ENCODE data around the gene FGD5. TPM values are rescaled to one million over a fixed set of nuclear protein-coding genes. Genes with fewer than 3 reads are reported as not detected.

FGD5 gene, protein sequence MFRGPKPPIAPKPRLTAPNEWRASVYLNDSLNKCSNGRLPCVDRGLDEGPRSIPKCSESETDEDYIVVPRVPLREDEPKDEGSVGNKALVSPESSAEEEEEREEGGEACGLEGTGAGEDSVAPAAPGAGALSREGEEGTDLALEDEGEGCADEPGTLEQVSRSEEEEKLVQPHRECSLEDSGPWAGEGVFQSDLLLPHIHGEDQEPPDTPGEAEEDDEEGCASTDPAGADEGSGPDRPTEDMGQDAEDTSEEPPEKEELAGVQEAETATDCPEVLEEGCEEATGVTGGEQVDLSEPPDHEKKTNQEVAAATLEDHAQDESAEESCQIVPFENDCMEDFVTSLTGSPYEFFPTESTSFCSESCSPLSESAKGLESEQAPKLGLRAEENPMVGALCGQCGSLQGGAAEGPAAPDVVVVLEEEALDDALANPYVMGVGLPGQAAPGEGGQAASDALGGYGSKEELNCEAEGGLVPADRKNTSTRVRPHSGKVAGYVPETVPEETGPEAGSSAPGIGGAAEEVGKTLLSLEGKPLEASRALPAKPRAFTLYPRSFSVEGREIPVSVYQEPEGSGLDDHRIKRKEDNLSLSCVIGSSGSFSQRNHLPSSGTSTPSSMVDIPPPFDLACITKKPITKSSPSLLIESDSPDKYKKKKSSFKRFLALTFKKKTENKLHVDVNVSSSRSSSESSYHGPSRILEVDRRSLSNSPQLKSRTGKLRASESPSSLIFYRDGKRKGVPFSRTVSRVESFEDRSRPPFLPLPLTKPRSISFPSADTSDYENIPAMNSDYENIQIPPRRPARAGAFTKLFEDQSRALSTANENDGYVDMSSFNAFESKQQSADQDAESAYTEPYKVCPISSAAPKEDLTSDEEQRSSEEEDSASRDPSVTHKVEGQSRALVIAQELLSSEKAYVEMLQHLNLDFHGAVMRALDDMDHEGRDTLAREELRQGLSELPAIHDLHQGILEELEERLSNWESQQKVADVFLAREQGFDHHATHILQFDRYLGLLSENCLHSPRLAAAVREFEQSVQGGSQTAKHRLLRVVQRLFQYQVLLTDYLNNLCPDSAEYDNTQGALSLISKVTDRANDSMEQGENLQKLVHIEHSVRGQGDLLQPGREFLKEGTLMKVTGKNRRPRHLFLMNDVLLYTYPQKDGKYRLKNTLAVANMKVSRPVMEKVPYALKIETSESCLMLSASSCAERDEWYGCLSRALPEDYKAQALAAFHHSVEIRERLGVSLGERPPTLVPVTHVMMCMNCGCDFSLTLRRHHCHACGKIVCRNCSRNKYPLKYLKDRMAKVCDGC (N-terminal part only)
- total RNA-seq (2022; extraction: Qiagen RNA extraction) = 0.04 to 0.07 TPM in 2 of 5 replicates, not detected in the others

DNA sequence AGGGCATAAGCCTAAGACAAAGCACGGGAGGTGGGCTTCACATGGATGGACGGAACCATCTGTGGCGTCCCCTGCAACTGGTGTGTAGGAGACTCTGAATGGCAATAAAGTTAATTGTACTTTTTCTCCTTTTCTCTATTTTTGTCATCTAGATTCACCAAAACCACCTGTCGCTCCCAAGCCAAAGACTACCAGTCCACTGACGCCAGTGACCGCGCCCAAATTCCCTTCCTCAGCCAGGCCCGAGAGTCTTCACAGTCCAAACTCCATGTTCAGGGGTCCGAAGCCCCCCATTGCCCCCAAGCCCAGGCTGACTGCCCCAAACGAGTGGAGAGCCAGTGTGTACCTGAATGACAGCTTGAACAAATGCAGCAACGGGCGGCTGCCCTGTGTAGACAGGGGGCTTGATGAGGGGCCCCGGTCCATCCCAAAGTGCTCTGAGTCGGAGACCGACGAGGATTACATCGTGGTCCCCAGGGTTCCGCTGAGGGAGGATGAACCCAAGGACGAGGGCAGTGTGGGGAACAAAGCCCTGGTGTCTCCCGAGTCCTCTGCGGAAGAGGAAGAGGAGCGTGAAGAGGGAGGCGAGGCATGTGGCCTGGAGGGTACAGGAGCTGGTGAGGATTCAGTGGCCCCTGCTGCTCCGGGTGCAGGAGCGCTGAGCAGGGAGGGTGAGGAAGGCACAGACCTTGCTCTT lies at the start of gene FGD5:
Gene FGD5 (plus strand): TSS at position 159 of the 697 bp plus-strand sequence. CDS start 110 bp downstream, at position 269.

DNA sequence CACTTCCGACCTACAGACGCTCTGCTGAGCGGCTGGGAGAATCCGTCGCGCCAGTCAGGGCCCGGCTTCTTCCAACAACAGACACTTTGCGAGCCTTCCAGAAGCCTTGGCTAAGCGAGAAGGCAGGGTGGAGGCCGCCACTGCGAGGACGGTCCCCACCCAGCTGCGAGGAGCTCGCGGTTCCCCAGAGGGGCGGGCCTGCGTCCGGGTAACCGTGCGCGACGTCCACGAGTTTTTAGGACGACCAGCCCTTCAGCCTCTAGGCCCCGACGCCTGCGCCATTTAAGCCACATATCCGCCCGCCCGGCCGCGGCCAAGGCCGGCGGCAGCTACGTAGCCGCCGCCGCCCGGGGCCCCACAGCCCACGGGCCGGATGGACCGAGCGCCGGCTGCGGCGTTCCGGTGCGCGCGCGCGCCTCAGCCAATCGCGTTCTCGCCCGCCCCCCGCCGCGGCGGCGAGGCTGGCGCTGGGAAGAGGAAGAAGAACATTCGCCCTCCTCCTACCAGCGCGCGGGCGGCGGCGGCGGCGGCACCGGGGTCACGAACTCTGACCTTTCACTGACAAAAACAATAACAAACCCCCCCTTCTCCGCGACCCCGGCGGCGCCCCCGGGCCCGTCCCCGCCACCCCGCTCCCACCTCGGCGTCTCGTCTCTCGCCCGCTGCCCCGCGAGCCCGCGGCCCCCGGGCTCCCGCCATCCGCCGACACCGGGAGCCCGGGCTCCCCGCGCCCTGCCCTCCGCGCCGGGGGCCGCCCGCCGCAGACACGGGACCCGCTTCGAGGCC lies 128.5 kb downstream of the FGD5 start, which contains the start of gene NR2C2:
Gene NR2C2 (plus strand): TSS at position 484 of the 786 bp plus-strand sequence. CDS start 56,332 bp downstream, outside the sequence.

Other genes with a start within 250 kb of the FGD5 start
- 12.1 to 17.0 TPM (median 13.2 TPM) in 5 replicates for gene CCDC174, start 167.2 kb upstream of the FGD5 start, total RNA-seq (2022; extraction: Qiagen RNA extraction)
- 0.02 to 0.06 TPM in 2 of 5 replicates, not detected in the others for gene C3orf20, start 143.8 kb upstream of the FGD5 start, total RNA-seq (2022; extraction: Qiagen RNA extraction)
- 9.5 to 23.8 TPM (median 19.0 TPM) in 5 replicates for gene NR2C2, start 128.6 kb downstream of the FGD5 start, total RNA-seq (2022; extraction: Qiagen RNA extraction)
- 44.5 to 67.1 TPM (median 59.7 TPM) in 5 replicates for gene MRPS25, start 246.4 kb downstream of the FGD5 start, total RNA-seq (2022; extraction: Qiagen RNA extraction)

Data from A549 treated with dexamethasone at 1 μM for 4 hours (cell line).